ENCODE measurements around the gene EPHA4.

Gene EPHA4

GRCh38 chr2:221488136-221488807 lies 83.8 kb downstream of the EPHA4 start:
- no peak for DNase-seq (ENCODE audit: low read depth, low spot score)
- TF ChIP-seq CTCF (IDR thresholded peaks at IDR 0.05; ENCODE audit: low read depth, low read length): no peak
- in situ Hi-C loops (cut with HindIII; ENCODE audit: low sequenced_read_pairs): no loop called here
- H3K4me3 ChIP-seq (ENCODE audit: low read depth, low read length): no peak overlapping the region

GRCh38 chr2:221486106-221486505 lies 86.0 kb downstream of the EPHA4 start:
- H3K4me3 ChIP-seq (ENCODE audit: low read depth, low read length): no peak overlapping the region
- no peak for TF ChIP-seq CTCF (IDR thresholded peaks at IDR 0.05; ENCODE audit: low read depth, low read length)
- in situ Hi-C loops (cut with HindIII; ENCODE audit: low sequenced_read_pairs): no loop called here
- DNase-seq (ENCODE audit: low read depth, low spot score): no peak

- no peak overlapping the region for H3K4me3 ChIP-seq (ENCODE audit: low read depth, low read length)
- no peak for DNase-seq (ENCODE audit: low read depth, low spot score)
- in situ Hi-C loops (cut with HindIII; ENCODE audit: low sequenced_read_pairs): no loop called here
- TF ChIP-seq CTCF (IDR thresholded peaks at IDR 0.05; ENCODE audit: low read depth, low read length): no peak
These were observed 86.6 kb downstream of the EPHA4 start for GRCh38 chr2:221485503-221485870.

- no peak for TF ChIP-seq CTCF (IDR thresholded peaks at IDR 0.05; ENCODE audit: low read depth, low read length)
- no peak for DNase-seq (ENCODE audit: low read depth, low spot score)
- in situ Hi-C loops (cut with HindIII; ENCODE audit: low sequenced_read_pairs): no loop called here
- no peak overlapping the region for H3K4me3 ChIP-seq (ENCODE audit: low read depth, low read length)
These were observed 87.2 kb downstream of the EPHA4 start for GRCh38 chr2:221484761-221485502.

GRCh38 chr2:221482666-221483455 lies 89.2 kb downstream of the EPHA4 start:
- TF ChIP-seq CTCF (IDR thresholded peaks at IDR 0.05; ENCODE audit: low read depth, low read length): no peak
- DNase-seq (ENCODE audit: low read depth, low spot score): no peak
- in situ Hi-C loops (cut with HindIII; ENCODE audit: low sequenced_read_pairs): no loop called here
- no peak overlapping the region for H3K4me3 ChIP-seq (ENCODE audit: low read depth, low read length)

GRCh38 chr2:221480821-221481220 lies 91.3 kb downstream of the EPHA4 start:
- DNase-seq (ENCODE audit: low read depth, low spot score): no peak
- in situ Hi-C loops (cut with HindIII; ENCODE audit: low sequenced_read_pairs): no loop called here
- no peak for TF ChIP-seq CTCF (IDR thresholded peaks at IDR 0.05; ENCODE audit: low read depth, low read length)
- no peak overlapping the region for H3K4me3 ChIP-seq (ENCODE audit: low read depth, low read length)

All from astrocyte of the spinal cord (primary cell).